DOHH2 (cell line): ENCODE data around the gene PIGBOS1.

ENCODE experiments used
- CTCF ChIP-seq: fragments of 200-600 bp; sonication (generic); IDR thresholded peaks from one replicate; pipeline ENCODE4 v1.5.1; 2014; ENCODE audit warnings: antibody characterized with exemption, mild to moderate bottlenecking, low read depth, low read length; ENCODE audit not compliant: poor library complexity, severe bottlenecking
- EZH2phosphoT487 ChIP-seq: fragments of 200-600 bp; sonication (generic); IDR thresholded peaks from 2 replicates; pipeline ENCODE4 v1.6.1; 2017; ENCODE audit warnings: borderline replicate concordance, mild to moderate bottlenecking, antibody characterized with exemption, low read length, moderate library complexity, mixed read lengths

GRCh38 chr15:55268176-55268695, 50.7 kb downstream of the PIGBOS1 start:
- TF ChIP-seq CTCF, result no peak
- no peak for TF ChIP-seq EZH2phosphoT487
